PC-9 (cell line): ENCODE measurements around the gene ZNF460. TPM values are rescaled to one million over a fixed set of nuclear protein-coding genes. Genes with fewer than 3 reads are reported as not detected.

Source experiments
- BruUV-seq: library from RNA; stranded (reverse); fragments of 400-500 nt; replicated peaks from 2 replicates; lab custom pipeline; 2021; lab: Mats Ljungman, UMichigan
- CTCF ChIA-PET: fragments of 300-600 bp; sonication (Branson Sonifier 250); formaldehyde crosslinking; loops from one replicate; lab custom pipeline; 2022; ENCODE audit warnings: antibody characterized with exemption; lab: Charles Lee
- POLR2A ChIA-PET: fragments of 300-600 bp; sonication (Branson Sonifier 250); formaldehyde crosslinking; loops from one replicate; lab custom pipeline; 2022; ENCODE audit warnings: antibody characterized with exemption; ENCODE audit not compliant: unreplicated experiment; lab: Charles Lee
- DNase-seq, 2 experiments: peaks; one replicate each; pipeline versions ENCODE4 v3.0.0 to v3.0.0-alpha.2; 2015 to 2022; ENCODE audit warnings: mixed read lengths in 1 of 2
- H2AFZ ChIP-seq: fragments of 200-600 bp; sonication (generic); 2 replicates; pipeline ENCODE4 v1.8.1; 2017; ENCODE audit warnings: antibody characterized with exemption
- H3F3A ChIP-seq: fragments of 200-600 bp; sonication (generic); 2 replicates; pipeline ENCODE4 v1.8.1; 2017; ENCODE audit warnings: antibody characterized with exemption, mild to moderate bottlenecking, low read depth; ENCODE audit not compliant: insufficient read depth
- H3K27ac ChIP-seq: fragments of 200-600 bp; sonication (generic); 2 replicates; pipeline ENCODE4 v1.6.1; 2016; ENCODE audit warnings: mixed run types
- H3K27me3 ChIP-seq: fragments of 200-600 bp; sonication (generic); 2 replicates; pipeline ENCODE4 v1.6.1; 2016; ENCODE audit warnings: low read depth, mixed run types; ENCODE audit not compliant: insufficient read depth
- H3K36me3 ChIP-seq: fragments of 200-600 bp; sonication (generic); 2 replicates; pipeline ENCODE4 v1.6.1; 2016; ENCODE audit warnings: low read depth, mixed run types
- H3K4me1 ChIP-seq: fragments of 200-600 bp; sonication (generic); replicated peaks from 2 replicates; pipeline ENCODE4 v1.6.1; 2016; ENCODE audit warnings: mixed run types; ENCODE audit not compliant: insufficient read depth
- H3K4me2 ChIP-seq: fragments of 200-600 bp; sonication (generic); 2 replicates; pipeline ENCODE4 v1.6.1; 2017; ENCODE audit warnings: mixed run types
- H3K4me3 ChIP-seq: fragments of 200-600 bp; sonication (generic); 2 replicates; pipeline ENCODE4 v1.6.1; 2016; ENCODE audit warnings: mixed run types
- H3K79me2 ChIP-seq: fragments of 200-600 bp; sonication (generic); 2 replicates; pipeline ENCODE4 v1.6.1; 2017; ENCODE audit warnings: low read depth, mixed run types
- H3K9me2 ChIP-seq: fragments of 200-600 bp; sonication (generic); 2 replicates; pipeline ENCODE4 v1.8.1; 2017; ENCODE audit warnings: mild to moderate bottlenecking; ENCODE audit not compliant: insufficient read depth
- H3K9me3 ChIP-seq: fragments of 200-600 bp; sonication (generic); 2 replicates; pipeline ENCODE4 v1.8.1; 2016; ENCODE audit warnings: low read depth; ENCODE audit not compliant: insufficient read depth
- H4K20me1 ChIP-seq: fragments of 200-600 bp; sonication (generic); 2 replicates; pipeline ENCODE4 v1.8.1; 2017; ENCODE audit not compliant: insufficient read depth
- EZH2 ChIP-seq: fragments of 200-600 bp; sonication (generic); IDR thresholded peaks from 2 replicates; pipeline ENCODE4 v1.8.0; 2017; ENCODE audit warnings: antibody characterized with exemption, low read depth
- intact Hi-C: fragments of 100-400 bp; cut with micrococcal nuclease; formaldehyde crosslinking; loops from one replicate; pipeline ENCODE4 v1.10.0; 2022; ENCODE audit not compliant: unreplicated experiment
- total RNA-seq: library from RNA; stranded (reverse); gene quantifications from 2 replicates; pipeline ENCODE4 v1.2.3, GENCODE V29; 2021
- TF ChIP-seq, protein P1 (sequence below): fragments of 200-600 bp; sonication (generic); conservative IDR thresholded peaks from 2 replicates; pipeline ENCODE4 v1.6.1; 2017; ENCODE audit warnings: mixed run types, antibody characterized with exemption, mild to moderate bottlenecking, moderate library complexity

ZNF460 gene
- total RNA-seq, 1 experiment from 2014 or later = 84.0 TPM

DNA sequence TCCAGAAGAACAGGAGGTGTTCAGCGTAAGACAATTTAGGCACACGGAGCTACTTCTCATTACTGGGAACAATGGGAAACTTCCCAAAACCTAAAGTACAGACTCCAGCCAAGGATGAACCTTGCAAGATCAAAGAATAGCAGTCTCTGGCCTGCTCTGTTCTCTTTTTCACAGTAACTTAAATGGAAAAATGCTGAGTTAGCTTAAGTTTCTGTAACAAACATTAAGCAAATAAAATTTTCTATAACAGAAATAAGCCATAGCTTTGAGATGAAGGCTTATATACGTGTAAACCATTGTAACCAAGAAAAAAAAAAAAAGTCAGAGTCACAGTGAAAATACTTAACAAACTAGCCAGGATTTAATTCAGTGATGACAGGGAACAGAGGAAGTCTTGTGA lies 18.2 kb upstream of the ZNF460 start:
- Histone ChIP-seq H3K36me3 (0 out of 2 replicates have a peak, but pooled peaks cover 6% of the 10 kb centered on the region), H2AFZ (no peak overlapping the region), H3K9me2 (no peaks in the 10 kb centered on the region), H3K9me3 (no peaks in the 10 kb centered on the region), H3K27me3 (no peaks in the 10 kb centered on the region), H3K79me2 (no peaks in the 10 kb centered on the region), H3K4me2 (no peak overlapping the region), H3K4me1 (no peaks in the 10 kb centered on the region), H3K27ac (no peak overlapping the region), H3F3A (peaks cover 3% of the 10 kb centered on the region; the same call in 1 of the 2 replicates), H4K20me1 (peaks cover under 1% of the 10 kb centered on the region; the same call in 1 of the 2 replicates), H3K4me3 (no peak overlapping the region)
- intact Hi-C loops = no loop called here
- ChIA-PET POLR2A (no interaction called here), CTCF (no interaction called here)
- no TSS peak for BruUV-seq
- TF ChIP-seq EZH2 = no peak
- TF ChIP-seq, protein P1, sequence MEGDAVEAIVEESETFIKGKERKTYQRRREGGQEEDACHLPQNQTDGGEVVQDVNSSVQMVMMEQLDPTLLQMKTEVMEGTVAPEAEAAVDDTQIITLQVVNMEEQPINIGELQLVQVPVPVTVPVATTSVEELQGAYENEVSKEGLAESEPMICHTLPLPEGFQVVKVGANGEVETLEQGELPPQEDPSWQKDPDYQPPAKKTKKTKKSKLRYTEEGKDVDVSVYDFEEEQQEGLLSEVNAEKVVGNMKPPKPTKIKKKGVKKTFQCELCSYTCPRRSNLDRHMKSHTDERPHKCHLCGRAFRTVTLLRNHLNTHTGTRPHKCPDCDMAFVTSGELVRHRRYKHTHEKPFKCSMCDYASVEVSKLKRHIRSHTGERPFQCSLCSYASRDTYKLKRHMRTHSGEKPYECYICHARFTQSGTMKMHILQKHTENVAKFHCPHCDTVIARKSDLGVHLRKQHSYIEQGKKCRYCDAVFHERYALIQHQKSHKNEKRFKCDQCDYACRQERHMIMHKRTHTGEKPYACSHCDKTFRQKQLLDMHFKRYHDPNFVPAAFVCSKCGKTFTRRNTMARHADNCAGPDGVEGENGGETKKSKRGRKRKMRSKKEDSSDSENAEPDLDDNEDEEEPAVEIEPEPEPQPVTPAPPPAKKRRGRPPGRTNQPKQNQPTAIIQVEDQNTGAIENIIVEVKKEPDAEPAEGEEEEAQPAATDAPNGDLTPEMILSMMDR = no peak
- no peak for DNase-seq

DNA sequence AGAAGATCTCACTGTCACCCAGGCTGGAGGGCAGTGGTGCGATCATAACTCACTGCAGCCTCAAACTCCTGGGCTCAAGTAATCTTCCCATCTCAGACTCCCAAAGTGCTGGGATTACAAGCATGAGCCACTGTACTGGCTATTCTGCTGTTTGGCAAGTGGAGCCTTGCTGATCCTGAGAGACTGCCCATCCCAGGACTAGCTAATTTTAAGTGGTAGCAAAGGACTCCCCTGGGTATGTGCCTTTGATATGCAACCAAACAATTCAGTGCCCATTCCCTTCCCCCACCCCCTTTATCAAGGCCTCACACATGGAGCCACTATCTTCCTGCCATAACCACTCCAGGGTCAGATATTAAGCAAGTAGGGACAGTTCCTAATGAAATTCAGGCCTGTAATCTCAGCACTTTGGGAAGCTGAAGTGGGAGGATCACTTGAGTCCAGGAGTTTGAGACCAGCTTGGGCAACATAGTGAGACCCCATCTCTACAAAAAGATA lies 17.0 kb upstream of the ZNF460 start:
- no TSS peak for BruUV-seq
- Histone ChIP-seq H3K9me2 (no peaks in the 10 kb centered on the region), H3K9me3 (no peaks in the 10 kb centered on the region), H4K20me1 (no peaks in the 10 kb centered on the region), H3K27me3 (no peaks in the 10 kb centered on the region), H3F3A (peaks cover 6% of the 10 kb centered on the region; the same call in 1 of the 2 replicates), H3K4me3 (no peak overlapping the region), H3K79me2 (no peaks in the 10 kb centered on the region), H3K27ac (no peak overlapping the region), H3K4me2 (no peak overlapping the region), H3K36me3 (0 out of 2 replicates have a peak, but pooled peaks cover 6% of the 10 kb centered on the region), H3K4me1 (no peaks in the 10 kb centered on the region), H2AFZ (no peak overlapping the region)
- intact Hi-C loops = no loop called here
- ChIA-PET POLR2A (no interaction called here), CTCF (no interaction called here)
- no peak for DNase-seq
- TF ChIP-seq EZH2 = no peak
- TF ChIP-seq, protein P1 = no peak

DNA sequence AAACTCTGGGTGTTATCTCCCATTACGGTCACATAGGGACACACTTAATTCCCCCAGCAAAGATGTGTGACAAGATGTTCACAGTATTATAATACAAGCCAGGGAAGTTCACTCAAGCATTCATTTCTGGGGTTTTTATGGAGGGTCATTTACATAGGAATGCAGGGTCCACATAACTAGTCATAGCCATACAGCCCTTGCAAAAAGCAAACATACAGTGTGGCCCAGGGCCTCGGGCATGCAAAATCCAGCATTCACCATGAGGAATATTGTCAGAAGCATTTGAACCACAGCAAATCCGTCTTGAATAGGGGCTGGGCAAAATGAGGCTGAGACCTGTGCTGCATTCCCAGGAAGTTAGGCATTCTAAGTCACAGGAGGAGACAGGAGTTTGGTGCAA lies 13.0 kb upstream of the ZNF460 start:
- H3K36me3 ChIP-seq = no peaks in the 10 kb centered on the region
- CTCF ChIA-PET = no interaction called here
- TF ChIP-seq, protein P1 = no peak
- TF ChIP-seq EZH2 = no peak
- no peak overlapping the region for H3K27ac ChIP-seq
- H4K20me1 ChIP-seq = no peaks in the 10 kb centered on the region
- POLR2A ChIA-PET = no interaction called here
- H3K27me3 ChIP-seq = no peaks in the 10 kb centered on the region
- DNase-seq = no peak
- H3F3A ChIP-seq = peaks cover 10% of the 10 kb centered on the region; the same call in 1 of the 2 replicates
- intact Hi-C loops = no loop called here
- H3K4me3 ChIP-seq = no peak overlapping the region
- H3K4me1 ChIP-seq = no peaks in the 10 kb centered on the region
- no peaks in the 10 kb centered on the region for H3K9me3 ChIP-seq
- H3K4me2 ChIP-seq = no peak overlapping the region
- H2AFZ ChIP-seq = no peak overlapping the region
- H3K79me2 ChIP-seq = no peaks in the 10 kb centered on the region
- no peaks in the 10 kb centered on the region for H3K9me2 ChIP-seq
- no TSS peak for BruUV-seq
